HG02840 (cell line): Measurements from ENCODE around the gene COL20A1.
"Not testable (repeated sequence)": the region's sequence is repeated elsewhere in the genome, so short reads cannot be mapped to it uniquely, and the experiment has no call there.

Experiments
- ATAC-seq: cut with Tn5 transposase; IDR thresholded peaks from one replicate; pipeline ENCODE4 v1.9.1; 2021; ENCODE audit warnings: mild to moderate bottlenecking, moderate library complexity, moderate number of reproducible peaks; ENCODE audit not compliant: unreplicated experiment, low FRiP score

COL20A1 gene

GRCh38 chr20:63369724-63370617, 77.0 kb downstream of the COL20A1 start:
- ATAC-seq: no peak

GRCh38 chr20:63370618-63371187, 77.7 kb downstream of the COL20A1 start:
- no peak for ATAC-seq

- no peak for ATAC-seq
These were observed 78.4 kb downstream of the COL20A1 start for GRCh38 chr20:63371291-63371865.

- no peak for ATAC-seq
These were observed 80.2 kb downstream of the COL20A1 start for GRCh38 chr20:63372971-63373885.

- ATAC-seq: no peak
These were observed 81.0 kb downstream of the COL20A1 start for GRCh38 chr20:63373996-63374395.

GRCh38 chr20:63374504-63374903, 81.5 kb downstream of the COL20A1 start:
- ATAC-seq: no peak

- ATAC-seq: no peak
These were observed 82.5 kb downstream of the COL20A1 start for GRCh38 chr20:63375438-63375837.

- ATAC-seq: no peak
These were observed 83.6 kb downstream of the COL20A1 start for GRCh38 chr20:63376283-63377250.

GRCh38 chr20:63377256-63377941, 84.4 kb downstream of the COL20A1 start:
- no peak for ATAC-seq

- ATAC-seq: no peak
These were observed 85.0 kb downstream of the COL20A1 start for GRCh38 chr20:63377951-63378381.

- no peak for ATAC-seq
These were observed 85.6 kb downstream of the COL20A1 start for GRCh38 chr20:63378626-63379025.

GRCh38 chr20:63379296-63379695, 86.3 kb downstream of the COL20A1 start:
- no peak for ATAC-seq

GRCh38 chr20:63379872-63380271, 86.9 kb downstream of the COL20A1 start:
- ATAC-seq: not testable (repeated sequence)

- no peak for ATAC-seq
These were observed 87.4 kb downstream of the COL20A1 start for GRCh38 chr20:63380346-63380870.

GRCh38 chr20:63381781-63382431, 88.9 kb downstream of the COL20A1 start:
- no peak for ATAC-seq

- ATAC-seq: no peak
These were observed 89.7 kb downstream of the COL20A1 start for GRCh38 chr20:63382551-63383300.

- ATAC-seq: no peak
These were observed 90.6 kb downstream of the COL20A1 start for GRCh38 chr20:63383556-63383955.
